ENCODE results near the gene DPP8.
"Not testable (repeated sequence)": the region's sequence is repeated elsewhere in the genome, so short reads cannot be mapped to it uniquely, and the experiment has no call there.

The DPP8 gene

GRCh38 chr15:65556622-65557021 lies 39.1 kb upstream of the DPP8 start (continued):
- TF ChIP-seq ZBTB26 (tag by site-specific recombination; optimal IDR thresholded peaks at IDR 0.05), result no peak

- H3K36me3 ChIP-seq (ENCODE audit: control insufficient read depth in 2 of 2, insufficient read depth in 1 of 2, low read length in 2 of 2), result peaks cover 32 to 66% of the 10 kb centered on the region in 2 experiments
- H3K4me3 ChIP-seq (ENCODE audit: low read depth, low read length), result no peak overlapping the region
- H3K27ac ChIP-seq (ENCODE audit: extremely low read depth, low read depth, low read length), result no peak overlapping the region
- ChIA-PET POLR2A (interaction anchor here (0.6 to 1.0 kb wide), 2 partner anchors 26 to 248 kb away, joined by 3 to 5 read pairs; no protein-coding TSS in a partner anchor), CTCF (interaction anchor here (0.6 to 1.3 kb wide), 2 partner anchors 152 to 169 kb away, joined by 3 to 4 read pairs; no protein-coding TSS in a partner anchor)
- H3K9me3 ChIP-seq (ENCODE audit: control insufficient read depth, insufficient read depth, low read depth, low read length), result no peaks in the 10 kb centered on the region
- H3K4me1 ChIP-seq (ENCODE audit: control insufficient read depth, insufficient read depth, low read length), result peaks cover 10% of the 10 kb centered on the region; the same call in 1 of the 2 replicates
- no peak for TF ChIP-seq ZNF626 (tag by site-specific recombination; IDR thresholded peaks at IDR 0.05)
Observed at GRCh38 chr15:65553691-65554090, 36.2 kb upstream of the DPP8 start.

GRCh38 chr15:65552851-65553250 lies 35.4 kb upstream of the DPP8 start:
- H3K4me1 ChIP-seq (ENCODE audit: control insufficient read depth, insufficient read depth, low read length); H3K4me3 ChIP-seq (ENCODE audit: low read depth, low read length); H3K9me3 ChIP-seq (ENCODE audit: control insufficient read depth, insufficient read depth, low read depth, low read length); POLR2A ChIA-PET; H3K27ac ChIP-seq (ENCODE audit: extremely low read depth, low read depth, low read length): not testable (repeated sequence)
- TF ChIP-seq ZNF146 (tag by site-specific recombination; IDR thresholded peaks at IDR 0.05), result peak; percentile 96
- peaks cover 28 to 58% of the 10 kb centered on the region in 2 experiments for H3K36me3 ChIP-seq (ENCODE audit: control insufficient read depth in 2 of 2, insufficient read depth in 1 of 2, low read length in 2 of 2)
- CTCF ChIA-PET, result interaction anchor here (0.6 to 1.2 kb wide), 2 partner anchors 8 to 168 kb away, joined by 4 read pairs; no protein-coding TSS in a partner anchor

GRCh38 chr15:65551183-65551582 lies 33.7 kb upstream of the DPP8 start:
- POLR2A ChIA-PET, result interaction anchor here (1.2 kb wide), 1 partner anchor 34 kb away, joined by 3 read pairs; the partner anchor contains the start of gene DPP8
- CTCF ChIA-PET, result interaction anchor here (1.1 kb wide), 2 partner anchors 142 to 150 kb away, joined by 3 to 8 read pairs; no protein-coding TSS in a partner anchor
- peaks cover 12% of the 10 kb centered on the region; the same call in 1 of the 2 replicates for H3K4me1 ChIP-seq (ENCODE audit: control insufficient read depth, insufficient read depth, low read length)
- peaks cover 12 to 41% of the 10 kb centered on the region in 2 experiments for H3K36me3 ChIP-seq (ENCODE audit: control insufficient read depth in 2 of 2, insufficient read depth in 1 of 2, low read length in 2 of 2)
- no peak overlapping the region for H3K27ac ChIP-seq (ENCODE audit: extremely low read depth, low read depth, low read length)
- TF ChIP-seq ZSCAN16 (tag by site-specific recombination; IDR thresholded peaks at IDR 0.05) (no peak), ZNF843 (tag by site-specific recombination; IDR thresholded peaks at IDR 0.05) (no peak), ZNF416 (tag by site-specific recombination; IDR thresholded peaks at IDR 0.05) (no peak), SCRT2 (tag by site-specific recombination; IDR thresholded peaks at IDR 0.05) (no peak), SETDB1 (IDR thresholded peaks at IDR 0.05; ENCODE audit: insufficient read length, low read length) (no peak)
- H3K9me3 ChIP-seq (ENCODE audit: control insufficient read depth, insufficient read depth, low read depth, low read length), result no peaks in the 10 kb centered on the region
- H3K4me3 ChIP-seq (ENCODE audit: low read depth, low read length), result no peak overlapping the region

- ChIA-PET CTCF (interaction anchor here (1.1 kb wide), 1 partner anchor 141 kb away, joined by 3 read pairs; no protein-coding TSS in a partner anchor), POLR2A (interaction anchor here (1.2 kb wide), 1 partner anchor 34 kb away, joined by 3 read pairs; the partner anchor contains the start of gene DPP8)
- Histone ChIP-seq H3K9me3 (ENCODE audit: control insufficient read depth, insufficient read depth, low read depth, low read length) (no peaks in the 10 kb centered on the region), H3K36me3 (ENCODE audit: control insufficient read depth in 2 of 2, insufficient read depth in 1 of 2, low read length in 2 of 2) (peaks cover 12 to 36% of the 10 kb centered on the region in 2 experiments), H3K27ac (ENCODE audit: extremely low read depth, low read depth, low read length) (no peak overlapping the region), H3K4me3 (ENCODE audit: low read depth, low read length) (no peak overlapping the region), H3K4me1 (ENCODE audit: control insufficient read depth, insufficient read depth, low read length) (peaks cover 12% of the 10 kb centered on the region; the same call in 1 of the 2 replicates)
- TF ChIP-seq ZNF600 (tag by site-specific recombination; IDR thresholded peaks at IDR 0.05), result peak; percentile 76
- no peak for TF ChIP-seq TSHZ1 (tag by site-specific recombination; IDR thresholded peaks at IDR 0.05; ENCODE audit: borderline replicate concordance)
- TF ChIP-seq PRDM1 (tag by site-specific recombination; IDR thresholded peaks at IDR 0.05), result peak; percentile 41; the same call in 1 of the 2 replicates
- no peak for TF ChIP-seq ZNF513 (tag by site-specific recombination; IDR thresholded peaks at IDR 0.05)
- TF ChIP-seq ZNF707 (tag by site-specific recombination; IDR thresholded peaks at IDR 0.05), result no peak
Observed at GRCh38 chr15:65550681-65551098, 33.2 kb upstream of the DPP8 start.
